K562 (cell line): ENCODE measurements around the gene RBSN. TPM values are rescaled to one million over a fixed set of nuclear protein-coding genes. Genes with fewer than 3 reads are reported as not detected.

ENCODE experiments used
- BMI1 ChIP-seq: fragments of 150-350 bp; IDR thresholded peaks from 2 replicates; pipeline ENCODE4 v1.6.1; 2014; ENCODE audit warnings: low read length
- ESRRA ChIP-seq: fragments of 450-650 bp; IDR thresholded peaks from 2 replicates; pipeline ENCODE4 v1.6.1; 2014; ENCODE audit warnings: low read depth, mild to moderate bottlenecking, moderate library complexity, borderline replicate concordance
- FOXJ2 ChIP-seq: fragments of 200-800 bp; sonication (Bioruptor generic); IDR thresholded peaks from 2 replicates; pipeline ENCODE4 v1.6.1; 2016; ENCODE audit warnings: missing genetic modification characterization, missing compliant biosample characterization
- HCFC1 ChIP-seq: IDR thresholded peaks from 2 replicates; pipeline ENCODE4 v1.6.1; 2012; ENCODE audit warnings: low read depth, low read length, improper control_type of control experiment
- KLF13 ChIP-seq: fragments of 450-650 bp; IDR thresholded peaks from 2 replicates; pipeline ENCODE4 v1.6.1; 2016; ENCODE audit warnings: missing genetic modification characterization, low read depth, mild to moderate bottlenecking, missing compliant biosample characterization, moderate library complexity, borderline replicate concordance
- NONO ChIP-seq, 2 experiments: fragments of 200-400 bp in 1 of 2; fragments of 450-650 bp in 1 of 2; formaldehyde crosslinking in 1 of 2; IDR thresholded peaks; 2 replicates each; pipeline ENCODE4 v1.6.1; 2017; ENCODE audit warnings: low read depth in 2 of 2, mild to moderate bottlenecking in 2 of 2, moderate library complexity in 2 of 2, low read length in 1 of 2
- POLR2AphosphoS2 ChIP-seq: IDR thresholded peaks from 2 replicates; pipeline ENCODE4 v1.6.1; 2012; ENCODE audit warnings: low read length, improper control_type of control experiment
- SAFB ChIP-seq: fragments of 200-400 bp; formaldehyde crosslinking; IDR thresholded peaks from 2 replicates; pipeline ENCODE4 v1.6.1; 2017; ENCODE audit warnings: low read depth, low read length, borderline replicate concordance
- SRF ChIP-seq, 2 experiments: fragments of 250-450, 450-650 bp in 1 of 2; sonication (Bioruptor Pico) in 1 of 2; sonication (generic) in 1 of 2; formaldehyde crosslinking; IDR thresholded peaks; 2 replicates each; pipeline versions ENCODE4 v1.5.0 to v1.5.1; 2020 to 2022; ENCODE audit warnings: mild to moderate bottlenecking in 1 of 2, missing genetic modification reagents in 1 of 2
- ZNF589 ChIP-seq: fragments of 200-800 bp; sonication (Bioruptor generic); IDR thresholded peaks from 2 replicates; pipeline ENCODE4 v1.6.1; 2016; ENCODE audit warnings: low read depth, missing genetic modification characterization, missing compliant biosample characterization
- ZNF75A ChIP-seq: fragments of 450-650 bp; formaldehyde crosslinking; IDR thresholded peaks from 2 replicates; pipeline ENCODE4 v1.4.0; 2020; ENCODE audit warnings: mild to moderate bottlenecking
- polyA plus RNA-seq, 8 experiments: library from polyadenylated mRNA; depleted of rRNA in 4 of 8; stranded (reverse) in 5 of 8; unstranded in 3 of 8; fragments of >200 nt; fragmentation: Nextera tagmentation in 2 of 8; fragmentation: Illumina TruSeq in 1 of 8; extraction: Ambion mirVana in 2 of 8; extraction: Trizol in 1 of 8; gene quantifications; 2 replicates each; pipeline versions ENCODE4 v1.2.1 to v1.2.3, GENCODE V29; 2011 to 2014; ENCODE audit warnings: inconsistent platforms in 1 of 8, missing spikeins in 1 of 8
- total RNA-seq, 7 experiments: library from RNA; depleted of rRNA in 6 of 7; stranded (reverse); fragments of >200 nt in 6 of 7; fragmentation: Illumina TruSeq in 2 of 7; extraction: Trizol in 2 of 7; gene quantifications; 2 replicates each; pipeline versions ENCODE4 v1.2.1 to v1.2.3, GENCODE V29; 2011 to 2021; ENCODE audit warnings: low replicate concordance in 1 of 7
- TF ChIP-seq, protein P1 (sequence below): IDR thresholded peaks from 2 replicates; pipeline ENCODE4 v1.6.1; 2011; ENCODE audit warnings: borderline replicate concordance, low read depth, mild to moderate bottlenecking, moderate library complexity, low read length; ENCODE audit not compliant: insufficient read depth, poor library complexity, severe bottlenecking
- TF ChIP-seq, protein P2 (sequence below): fragments of 150-350 bp; IDR thresholded peaks from 2 replicates; pipeline ENCODE4 v1.6.1; 2014; ENCODE audit warnings: low read depth, mild to moderate bottlenecking, low read length, borderline replicate concordance
- TF ChIP-seq, protein P3 (sequence below): sonication (generic); formaldehyde crosslinking; IDR thresholded peaks from 2 replicates; pipeline ENCODE4 v1.8.0; 2023; ENCODE audit warnings: mild to moderate bottlenecking, missing genetic modification reagents

RBSN gene
- total and polyA plus RNA-seq, 9 of the 15 experiments (the other 6 are each of a cell fraction or from before 2014, with no cell fraction given) = 2.9 to 19.6 (median 15.0) TPM

DNA sequence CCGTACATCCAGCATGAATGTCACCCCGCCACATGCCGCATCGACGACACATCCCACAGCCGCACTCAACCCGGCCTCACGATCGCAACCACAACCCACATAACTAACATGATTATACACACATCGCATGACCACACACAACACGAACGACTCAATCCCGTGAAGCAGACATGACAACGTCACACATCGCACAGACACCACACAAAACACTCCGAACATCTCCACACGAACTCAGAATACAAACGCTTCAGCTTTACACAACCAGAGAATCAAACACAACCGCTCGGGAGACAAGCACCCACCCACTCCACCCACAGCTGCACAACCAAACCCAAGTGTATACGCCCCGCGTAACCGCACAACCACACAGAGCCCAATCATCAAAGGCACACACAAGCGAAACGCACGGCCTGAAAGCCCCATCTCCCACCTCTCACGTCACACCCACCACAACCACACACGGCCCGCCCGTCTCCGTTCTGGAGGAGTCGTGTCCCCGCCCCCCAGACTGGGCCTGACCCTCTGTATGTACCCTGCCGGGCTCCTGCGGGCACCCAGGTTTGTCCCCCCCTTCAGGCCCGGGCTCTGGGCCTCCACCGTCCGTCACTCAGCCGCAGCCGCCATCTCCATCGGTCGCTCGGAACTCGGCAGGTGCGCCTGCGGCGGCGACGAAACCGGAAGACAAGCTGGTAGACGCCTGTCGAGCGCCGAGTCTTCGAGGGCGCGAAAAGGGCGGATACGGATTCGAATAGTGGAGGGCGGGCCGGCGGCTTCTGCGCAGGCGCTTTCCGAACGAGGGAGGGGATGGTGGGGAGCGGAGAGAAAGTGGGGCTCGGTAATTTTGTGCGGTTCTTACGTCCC, at the start of gene RBSN (continued):
- TF ChIP-seq, protein P1, sequence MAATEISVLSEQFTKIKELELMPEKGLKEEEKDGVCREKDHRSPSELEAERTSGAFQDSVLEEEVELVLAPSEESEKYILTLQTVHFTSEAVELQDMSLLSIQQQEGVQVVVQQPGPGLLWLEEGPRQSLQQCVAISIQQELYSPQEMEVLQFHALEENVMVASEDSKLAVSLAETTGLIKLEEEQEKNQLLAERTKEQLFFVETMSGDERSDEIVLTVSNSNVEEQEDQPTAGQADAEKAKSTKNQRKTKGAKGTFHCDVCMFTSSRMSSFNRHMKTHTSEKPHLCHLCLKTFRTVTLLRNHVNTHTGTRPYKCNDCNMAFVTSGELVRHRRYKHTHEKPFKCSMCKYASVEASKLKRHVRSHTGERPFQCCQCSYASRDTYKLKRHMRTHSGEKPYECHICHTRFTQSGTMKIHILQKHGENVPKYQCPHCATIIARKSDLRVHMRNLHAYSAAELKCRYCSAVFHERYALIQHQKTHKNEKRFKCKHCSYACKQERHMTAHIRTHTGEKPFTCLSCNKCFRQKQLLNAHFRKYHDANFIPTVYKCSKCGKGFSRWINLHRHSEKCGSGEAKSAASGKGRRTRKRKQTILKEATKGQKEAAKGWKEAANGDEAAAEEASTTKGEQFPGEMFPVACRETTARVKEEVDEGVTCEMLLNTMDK = peak; percentile 54
- TF ChIP-seq SAFB = no peak
- TF ChIP-seq ESRRA = peak; percentile 82; the same call in 1 of the 2 replicates
- TF ChIP-seq, protein P2, sequence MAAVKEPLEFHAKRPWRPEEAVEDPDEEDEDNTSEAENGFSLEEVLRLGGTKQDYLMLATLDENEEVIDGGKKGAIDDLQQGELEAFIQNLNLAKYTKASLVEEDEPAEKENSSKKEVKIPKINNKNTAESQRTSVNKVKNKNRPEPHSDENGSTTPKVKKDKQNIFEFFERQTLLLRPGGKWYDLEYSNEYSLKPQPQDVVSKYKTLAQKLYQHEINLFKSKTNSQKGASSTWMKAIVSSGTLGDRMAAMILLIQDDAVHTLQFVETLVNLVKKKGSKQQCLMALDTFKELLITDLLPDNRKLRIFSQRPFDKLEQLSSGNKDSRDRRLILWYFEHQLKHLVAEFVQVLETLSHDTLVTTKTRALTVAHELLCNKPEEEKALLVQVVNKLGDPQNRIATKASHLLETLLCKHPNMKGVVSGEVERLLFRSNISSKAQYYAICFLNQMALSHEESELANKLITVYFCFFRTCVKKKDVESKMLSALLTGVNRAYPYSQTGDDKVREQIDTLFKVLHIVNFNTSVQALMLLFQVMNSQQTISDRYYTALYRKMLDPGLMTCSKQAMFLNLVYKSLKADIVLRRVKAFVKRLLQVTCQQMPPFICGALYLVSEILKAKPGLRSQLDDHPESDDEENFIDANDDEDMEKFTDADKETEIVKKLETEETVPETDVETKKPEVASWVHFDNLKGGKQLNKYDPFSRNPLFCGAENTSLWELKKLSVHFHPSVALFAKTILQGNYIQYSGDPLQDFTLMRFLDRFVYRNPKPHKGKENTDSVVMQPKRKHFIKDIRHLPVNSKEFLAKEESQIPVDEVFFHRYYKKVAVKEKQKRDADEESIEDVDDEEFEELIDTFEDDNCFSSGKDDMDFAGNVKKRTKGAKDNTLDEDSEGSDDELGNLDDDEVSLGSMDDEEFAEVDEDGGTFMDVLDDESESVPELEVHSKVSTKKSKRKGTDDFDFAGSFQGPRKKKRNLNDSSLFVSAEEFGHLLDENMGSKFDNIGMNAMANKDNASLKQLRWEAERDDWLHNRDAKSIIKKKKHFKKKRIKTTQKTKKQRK = peak; percentile 75
- no peak for TF ChIP-seq ZNF589 (CRISPR knock-in tag)
- TF ChIP-seq FOXJ2 (tag) = peak; percentile 73; the same call in 1 of the 2 replicates
- no peak for TF ChIP-seq BMI1
- no peak for TF ChIP-seq ZNF75A (CRISPR knock-in tag)
- TF ChIP-seq HCFC1 = peak; percentile 92
- TF ChIP-seq, protein P3, sequence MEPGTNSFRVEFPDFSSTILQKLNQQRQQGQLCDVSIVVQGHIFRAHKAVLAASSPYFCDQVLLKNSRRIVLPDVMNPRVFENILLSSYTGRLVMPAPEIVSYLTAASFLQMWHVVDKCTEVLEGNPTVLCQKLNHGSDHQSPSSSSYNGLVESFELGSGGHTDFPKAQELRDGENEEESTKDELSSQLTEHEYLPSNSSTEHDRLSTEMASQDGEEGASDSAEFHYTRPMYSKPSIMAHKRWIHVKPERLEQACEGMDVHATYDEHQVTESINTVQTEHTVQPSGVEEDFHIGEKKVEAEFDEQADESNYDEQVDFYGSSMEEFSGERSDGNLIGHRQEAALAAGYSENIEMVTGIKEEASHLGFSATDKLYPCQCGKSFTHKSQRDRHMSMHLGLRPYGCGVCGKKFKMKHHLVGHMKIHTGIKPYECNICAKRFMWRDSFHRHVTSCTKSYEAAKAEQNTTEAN (CRISPR knock-in tag) = 0 out of 2 replicates have a peak, but pooled peaks have one; percentile 88
- TF ChIP-seq KLF13 (tag) = peak; percentile 76; the same call in 1 of the 2 replicates
- peak in 1 of 2 experiments; percentile 76; a peak in 2 of 4 replicates for TF ChIP-seq SRF (CRISPR knock-in tag; IDR thresholded peaks at IDR 0.05)
- no peak for TF ChIP-seq POLR2AphosphoS2
- peak in 1 of 2 experiments; percentile 70; a peak in 1 of 4 replicates for TF ChIP-seq NONO (IDR thresholded peaks at IDR 0.05; ENCODE audit: low read depth in 2 of 2, low read length in 1 of 2)
